Measurements from ENCODE around the gene APAF1. TPM values are rescaled to one million over a fixed set of nuclear protein-coding genes. Genes with fewer than 3 reads are reported as not detected.

Gene APAF1
- total and polyA plus RNA-seq, 2 donors (not counting 3 experiments of a cell fraction or from before 2014, with no cell fraction given) = 7.2 to 35.2 TPM

- Histone ChIP-seq H3K9me1 (replicated peaks; ENCODE audit: control insufficient read depth, extremely low read depth, insufficient read depth, low read length) (no peaks in the 10 kb centered on the region), H3K36me3 (ENCODE audit: control insufficient read depth in 2 of 2, extremely low read depth in 1 of 2, insufficient read depth in 2 of 2, low read length in 2 of 2) (peaks cover 32 to 48% of the 10 kb centered on the region in 2 experiments), H3K4me3 (replicated peaks in 1 of 3; ENCODE audit: insufficient read depth in 1 of 3, low read depth in 1 of 3, low read length in 3 of 3) (no peak overlapping the region), H4K20me1 (replicated peaks; ENCODE audit: control insufficient read depth, extremely low read depth, insufficient read depth, low read length) (peaks cover 3% of the 10 kb centered on the region), H3K27ac (ENCODE audit: insufficient read depth, low read depth, low read length) (no peak overlapping the region), H3K27me3 (ENCODE audit: control insufficient read depth in 2 of 2, insufficient read depth in 2 of 2, low read length in 2 of 2) (no peaks in the 10 kb centered on the region), H3K4me1 (ENCODE audit: control insufficient read depth, extremely low read depth, insufficient read depth, low read length) (no peaks in the 10 kb centered on the region), H2AFZ (ENCODE audit: low read depth, low read length) (no peak overlapping the region), H3K9ac (replicated peaks; ENCODE audit: extremely low read depth, insufficient read depth, low read length) (no peak overlapping the region), H3K4me2 (ENCODE audit: insufficient read depth, low read length) (no peak overlapping the region), H3K79me2 (ENCODE audit: control insufficient read depth, insufficient read depth, low read length) (peaks cover 16% of the 10 kb centered on the region), H3K9me3 (replicated peaks; ENCODE audit: control insufficient read depth, insufficient read depth, low read length) (no peaks in the 10 kb centered on the region)
- intact Hi-C loops (cut with micrococcal nuclease) (no loop called here), dilution Hi-C loops (cut with MboI; ENCODE audit: extremely low pct_ligation_motif_present, low sequenced_read_pairs) (no loop called here)
- TF ChIP-seq POLR2AphosphoS5 (IDR thresholded peaks at IDR 0.05; ENCODE audit: insufficient read depth, low read depth, low read length) = no peak
- no peak for TF ChIP-seq MYC (IDR thresholded peaks at IDR 0.05; ENCODE audit: low read depth, low read length)
- no peak for TF ChIP-seq FOS (IDR thresholded peaks at IDR 0.05; ENCODE audit: borderline replicate concordance, insufficient read depth, low read length)
- TF ChIP-seq, protein P1, sequence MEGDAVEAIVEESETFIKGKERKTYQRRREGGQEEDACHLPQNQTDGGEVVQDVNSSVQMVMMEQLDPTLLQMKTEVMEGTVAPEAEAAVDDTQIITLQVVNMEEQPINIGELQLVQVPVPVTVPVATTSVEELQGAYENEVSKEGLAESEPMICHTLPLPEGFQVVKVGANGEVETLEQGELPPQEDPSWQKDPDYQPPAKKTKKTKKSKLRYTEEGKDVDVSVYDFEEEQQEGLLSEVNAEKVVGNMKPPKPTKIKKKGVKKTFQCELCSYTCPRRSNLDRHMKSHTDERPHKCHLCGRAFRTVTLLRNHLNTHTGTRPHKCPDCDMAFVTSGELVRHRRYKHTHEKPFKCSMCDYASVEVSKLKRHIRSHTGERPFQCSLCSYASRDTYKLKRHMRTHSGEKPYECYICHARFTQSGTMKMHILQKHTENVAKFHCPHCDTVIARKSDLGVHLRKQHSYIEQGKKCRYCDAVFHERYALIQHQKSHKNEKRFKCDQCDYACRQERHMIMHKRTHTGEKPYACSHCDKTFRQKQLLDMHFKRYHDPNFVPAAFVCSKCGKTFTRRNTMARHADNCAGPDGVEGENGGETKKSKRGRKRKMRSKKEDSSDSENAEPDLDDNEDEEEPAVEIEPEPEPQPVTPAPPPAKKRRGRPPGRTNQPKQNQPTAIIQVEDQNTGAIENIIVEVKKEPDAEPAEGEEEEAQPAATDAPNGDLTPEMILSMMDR (IDR thresholded peaks at IDR 0.05; ENCODE audit: extremely low read depth in 1 of 2, insufficient read depth in 1 of 2, low read depth in 1 of 2, low read length in 2 of 2) = no peak
- TF ChIP-seq GATA2 (IDR thresholded peaks at IDR 0.05; ENCODE audit: insufficient read depth, insufficient read length, low read depth, low read length) = no peak
- TF ChIP-seq JUN (IDR thresholded peaks at IDR 0.05; ENCODE audit: borderline replicate concordance, insufficient read depth, insufficient read length, low read depth) = no peak
- TF ChIP-seq, protein P2, sequence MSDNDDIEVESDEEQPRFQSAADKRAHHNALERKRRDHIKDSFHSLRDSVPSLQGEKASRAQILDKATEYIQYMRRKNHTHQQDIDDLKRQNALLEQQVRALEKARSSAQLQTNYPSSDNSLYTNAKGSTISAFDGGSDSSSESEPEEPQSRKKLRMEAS (IDR thresholded peaks at IDR 0.05; ENCODE audit: insufficient read depth, insufficient read length) = no peak
- no peak for TF ChIP-seq POLR2A (IDR thresholded peaks at IDR 0.05; ENCODE audit: low read depth, low read length)
- no peak for TF ChIP-seq EZH2 (IDR thresholded peaks at IDR 0.05; ENCODE audit: borderline replicate concordance, low read depth, low read length, severe bottlenecking)
- POLR2A ChIA-PET = interaction anchor here (0.6 kb wide), 1 partner anchor 32 kb away, joined by 3 read pairs; no protein-coding TSS in a partner anchor
- DNase-seq (ENCODE audit: low read depth, low spot score) (no peak), FAIRE-seq (no peak)
- CTCF ChIA-PET = interaction anchor here (0.8 to 1.5 kb wide), 2 partner anchors 8 to 35 kb away, joined by 3 to 4 read pairs; partner anchors contain the start of gene SLC25A3
- no TSS peak for BruUV-seq (replicated peaks)
These were observed 43.2 kb upstream of the APAF1 start for GRCh38 chr12:98601924-98602323.
